GM12878 (cell line): ENCODE measurements around the gene PAPOLG. TPM values are rescaled to one million over a fixed set of nuclear protein-coding genes. Genes with fewer than 3 reads are reported as not detected.

ENCODE experiments used
- ATAC-seq: fragments of 200-7000 bp; cut with Tn5 transposase; 3 replicates; pipeline ENCODE4 v1.9.1; 2020; ENCODE audit warnings: mild to moderate bottlenecking, moderate library complexity
- BruUV-seq: library from RNA; stranded (reverse); fragments of 400-500 nt; replicated peaks from 2 replicates; lab custom pipeline; 2021; lab: Mats Ljungman, UMichigan
- CTCF ChIA-PET: fragments of 300-600 bp; sonication (Branson Sonifier 250); formaldehyde crosslinking; extraction: SDS; loops from one replicate; lab custom pipeline; 2021; ENCODE audit warnings: inconsistent platforms; lab: Yijun Ruan, JAX
- POLR2A ChIA-PET: fragments of 350-600 bp; formaldehyde crosslinking; extraction: SDS; loops from one replicate; lab custom pipeline; 2021; ENCODE audit warnings: inconsistent platforms; lab: Charles Lee
- RAD21 ChIA-PET: fragments of 300-600 bp; sonication (Branson Sonifier 250); formaldehyde crosslinking; loops from one replicate; lab custom pipeline; 2023; ENCODE audit warnings: antibody characterized with exemption; ENCODE audit not compliant: unreplicated experiment; lab: Charles Lee
- SMC1A ChIA-PET: fragments of 300-600 bp; sonication (Branson Sonifier 250); formaldehyde crosslinking; loops from one replicate; lab custom pipeline; 2023; ENCODE audit not compliant: unreplicated experiment, uncharacterized antibody; lab: Charles Lee
- DNase-seq: peaks from one replicate; pipeline ENCODE4 v3.0.0-alpha.2; 2011; ENCODE audit warnings: low read depth, low spot score
- FAIRE-seq: peaks from 3 replicates; lab custom pipeline; 2011; peaks lifted over from hg19 to GRCh38; lab: Jason Lieb, UNC
- H2AFZ ChIP-seq: 2 replicates; pipeline ENCODE4 v1.6.0; 2011; ENCODE audit warnings: low read depth, low read length, control low read depth; ENCODE audit not compliant: control insufficient read depth
- H3K27ac ChIP-seq: 2 replicates; pipeline ENCODE4 v1.5.1; 2011; ENCODE audit warnings: control low read depth; ENCODE audit not compliant: control insufficient read depth, insufficient read depth
- H3K27me3 ChIP-seq, 2 experiments: replicated peaks in 1 of 2; 2 replicates each; pipeline versions ENCODE4 v1.6.0 to v1.6.1; 2011; ENCODE audit warnings: low read length in 1 of 2; ENCODE audit not compliant: control insufficient read depth in 2 of 2, insufficient read depth in 2 of 2
- H3K36me3 ChIP-seq, 2 experiments: 2 replicates each; pipeline ENCODE4 v1.5.1; 2011; ENCODE audit warnings: low read length in 1 of 2; ENCODE audit not compliant: control insufficient read depth in 2 of 2, insufficient read depth in 2 of 2
- H3K4me1 ChIP-seq: 2 replicates; pipeline ENCODE4 v1.6.1; 2011; ENCODE audit warnings: mild to moderate bottlenecking, low read length, moderate library complexity, mixed read lengths; ENCODE audit not compliant: control insufficient read depth, insufficient read depth
- H3K4me2 ChIP-seq: 2 replicates; pipeline ENCODE4 v1.6.0; 2011; ENCODE audit warnings: control low read depth; ENCODE audit not compliant: control insufficient read depth, insufficient read depth
- H3K4me3 ChIP-seq: fragments of 200-600 bp; sonication (generic); 2 replicates; pipeline ENCODE4 v1.5.1; 2016
- H3K79me2 ChIP-seq: 2 replicates; pipeline ENCODE4 v1.6.0; 2011; ENCODE audit warnings: low read length; ENCODE audit not compliant: control insufficient read depth, insufficient read depth
- H3K9ac ChIP-seq: 2 replicates; pipeline ENCODE4 v1.8.0; 2011; ENCODE audit warnings: low read length, control low read depth, mixed read lengths; ENCODE audit not compliant: control insufficient read depth, insufficient read depth
- H3K9me3 ChIP-seq: replicated peaks from 3 replicates; pipeline ENCODE4 v1.5.1; 2011; ENCODE audit warnings: mild to moderate bottlenecking, low read length; ENCODE audit not compliant: control insufficient read depth, insufficient read depth
- H4K20me1 ChIP-seq: 2 replicates; pipeline ENCODE4 v1.6.0; 2011; ENCODE audit not compliant: control insufficient read depth, insufficient read depth
- CHD4 ChIP-seq: fragments of 200-600 bp; sonication (generic); IDR thresholded peaks from 2 replicates; pipeline ENCODE4 v1.6.1; 2016; ENCODE audit warnings: mild to moderate bottlenecking
- ETV6 ChIP-seq, 2 experiments: fragments of 450-650 bp in 1 of 2; IDR thresholded peaks in 1 of 2; conservative IDR thresholded peaks in 1 of 2; 2 replicates each; pipeline ENCODE4 v1.6.1; 2014; ENCODE audit warnings: antibody characterized with exemption in 1 of 2, borderline replicate concordance in 1 of 2, low read depth in 1 of 2, mild to moderate bottlenecking in 1 of 2, moderate library complexity in 1 of 2
- IKZF1 ChIP-seq: fragments of 450-650 bp; conservative IDR thresholded peaks from 2 replicates; pipeline ENCODE4 v1.6.1; 2017; ENCODE audit warnings: antibody characterized with exemption, mild to moderate bottlenecking
- IRF4 ChIP-seq: IDR thresholded peaks from 2 replicates; pipeline ENCODE4 v1.6.1; 2011; ENCODE audit warnings: low read depth, low read length
- MEF2A ChIP-seq: IDR thresholded peaks from 2 replicates; pipeline ENCODE4 v1.6.1; 2011; ENCODE audit warnings: low read depth, mild to moderate bottlenecking, low read length, moderate library complexity; ENCODE audit not compliant: insufficient read depth
- NFYA ChIP-seq: IDR thresholded peaks from 2 replicates; pipeline ENCODE4 v1.6.1; 2011; ENCODE audit warnings: low read depth, mild to moderate bottlenecking, low read length, improper control_type of control experiment, borderline replicate concordance
- PAX5 ChIP-seq: IDR thresholded peaks from 2 replicates; pipeline ENCODE4 v1.6.1; 2011; ENCODE audit warnings: low read depth, low read length, borderline replicate concordance
- SPI1 ChIP-seq: IDR thresholded peaks from 2 replicates; pipeline ENCODE4 v1.6.1; 2011; ENCODE audit warnings: low read depth, mild to moderate bottlenecking, low read length, moderate library complexity, borderline replicate concordance; ENCODE audit not compliant: insufficient read depth
- WRNIP1 ChIP-seq: IDR thresholded peaks from 2 replicates; pipeline ENCODE4 v1.6.1; 2011; ENCODE audit warnings: low read depth, low read length, improper control_type of control experiment, borderline replicate concordance
- ZNF217 ChIP-seq: fragments of 450-650 bp; IDR thresholded peaks from 2 replicates; pipeline ENCODE4 v1.6.1; 2017; ENCODE audit warnings: antibody characterized with exemption, mild to moderate bottlenecking
- ZZZ3 ChIP-seq: IDR thresholded peaks from 2 replicates; pipeline ENCODE4 v1.6.1; 2011; ENCODE audit warnings: low read depth; ENCODE audit not compliant: control insufficient read depth, insufficient read length
- WGBS: methylation state at CpG from one replicate; pipeline ENCODE4 v1.1.6; 2016; ENCODE audit warnings: low lambda C conversion rate; ENCODE audit not compliant: insufficient replicate concordance, insufficient coverage; ENCODE audit errors: missing lambda C conversion rate; 5-methylcytosine and 5-hydroxymethylcytosine counted together
- in situ Hi-C: fragments of 300-500 bp; cut with MboI; formaldehyde crosslinking; loops from 9 replicates; pipeline ENCODE4 v1.14.3; 2018; ENCODE audit warnings: mixed read lengths
- intact Hi-C: fragments of 100-400 bp; cut with micrococcal nuclease; formaldehyde crosslinking; loops from one replicate; pipeline ENCODE4 v1.14.2; 2022; ENCODE audit not compliant: unreplicated experiment
- polyA plus RNA-seq, 11 experiments: library from polyadenylated mRNA; depleted of rRNA in 4 of 11; unstranded in 6 of 11; stranded (reverse) in 5 of 11; fragments of >200 nt; fragmentation: Nextera tagmentation in 4 of 11; fragmentation: Illumina TruSeq in 1 of 11; extraction: Ambion mirVana in 4 of 11; extraction: Trizol in 1 of 11; gene quantifications; 1 replicate in 1 of 11; 2 replicates in 10 of 11; pipeline versions ENCODE4 v1.2.1 to v1.2.3, GENCODE V29; 2011 to 2016; ENCODE audit warnings: inconsistent platforms in 2 of 11, missing spikeins in 2 of 11, low read depth in 1 of 11
- total RNA-seq, 4 experiments: library from RNA; depleted of rRNA in 3 of 4; stranded (reverse); fragments of >200 nt in 3 of 4; fragmentation: Illumina TruSeq in 1 of 4; extraction: Trizol in 1 of 4; gene quantifications; 2 replicates each; pipeline versions ENCODE4 v1.2.1 to v1.2.3, GENCODE V29; 2013 to 2021
- TF ChIP-seq, protein P1 (sequence below): fragments of 150-350 bp; IDR thresholded peaks from 2 replicates; pipeline ENCODE4 v1.6.1; 2016; ENCODE audit warnings: low read depth, low read length
- TF ChIP-seq, protein P2 (sequence below): fragments of 450-650 bp; IDR thresholded peaks from 2 replicates; pipeline ENCODE4 v1.6.1; 2017; ENCODE audit warnings: low read depth, mild to moderate bottlenecking, moderate library complexity
- TF ChIP-seq, protein P3 (sequence below): IDR thresholded peaks from 2 replicates; pipeline ENCODE4 v1.6.1; 2011; ENCODE audit warnings: borderline replicate concordance, low read depth, mild to moderate bottlenecking, moderate library complexity, low read length; ENCODE audit not compliant: insufficient read depth, poor library complexity, severe bottlenecking

Gene PAPOLG
- total and polyA plus RNA-seq, 10 of the 15 experiments (the other 5 are each of a cell fraction or from before 2014, with no cell fraction given), result 4.2 to 15.8 (median 10.7) TPM

DNA sequence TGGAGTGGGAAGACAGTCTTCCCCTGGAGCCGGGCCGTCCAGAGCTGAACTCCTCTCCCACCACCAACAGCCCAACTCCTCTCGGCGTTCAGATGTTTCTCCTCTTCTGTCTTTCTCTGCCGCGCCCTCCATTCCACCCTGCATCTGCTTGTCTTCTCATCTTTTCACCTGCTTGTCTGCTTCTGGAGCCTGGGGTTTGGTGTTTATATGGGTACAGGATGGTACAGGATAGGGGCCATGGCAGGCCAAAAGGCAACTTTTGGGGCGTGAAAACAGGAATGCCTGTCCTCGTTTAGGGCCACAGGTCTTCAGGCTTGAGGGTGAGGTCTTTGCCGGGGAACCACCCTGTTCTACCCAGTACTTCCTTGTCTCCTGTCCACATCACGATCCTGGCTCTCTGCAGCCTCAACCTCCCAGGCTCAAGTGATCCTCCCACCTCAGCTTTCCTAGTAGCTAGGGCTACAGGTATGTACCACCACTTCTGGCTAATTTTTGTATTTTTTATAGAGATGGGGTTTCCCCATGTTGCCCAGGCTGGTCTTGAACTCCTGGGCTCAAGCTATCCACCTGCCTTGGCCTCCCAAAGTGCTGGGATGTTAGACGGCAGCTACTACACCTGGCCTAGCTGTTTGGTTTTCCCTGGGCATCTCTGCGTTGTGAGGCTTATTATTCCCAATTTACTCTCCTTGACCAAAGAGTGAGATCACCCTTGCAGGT, 64.5 kb downstream of the PAPOLG start:
- H3K27me3 ChIP-seq, result no peaks in the 10 kb centered on the region
- intact Hi-C loops (no loop called here), in situ Hi-C loops (no loop called here)
- H3K4me2 ChIP-seq, result no peak overlapping the region
- H3K4me1 ChIP-seq, result no peaks in the 10 kb centered on the region; the same call in 1 of the 2 replicates
- H3K4me3 ChIP-seq, result no peak overlapping the region
- no peaks in the 10 kb centered on the region for H4K20me1 ChIP-seq
- BruUV-seq, result no TSS peak
- ChIA-PET POLR2A (interaction anchor here (0.6 kb wide), 1 partner anchor 50 kb away, joined by 7 read pairs; no protein-coding TSS in a partner anchor), RAD21 (interaction anchor here (1.5 kb wide), 1 partner anchor 8 kb away, joined by 4 read pairs; no protein-coding TSS in a partner anchor), SMC1A (interaction anchor here (0.8 to 6.8 kb wide), 8 partner anchors 10 to 179 kb away, joined by 3 to 69 read pairs (median 4); no protein-coding TSS in a partner anchor), CTCF (interaction anchor here (1.1 to 7.2 kb wide), 2 partner anchors 72 to 179 kb away, joined by 4 to 95 read pairs; no protein-coding TSS in a partner anchor)
- ATAC-seq (no peak), FAIRE-seq (no peak), DNase-seq (no peak)
- WGBS, result 78% methylated on average over 12 of the region's 12 CpGs
- no peak overlapping the region for H2AFZ ChIP-seq
- no peaks in the 10 kb centered on the region for H3K9me3 ChIP-seq
- TF ChIP-seq PAX5 (no peak), IKZF1 (no peak), SPI1 (no peak), MEF2A (no peak), IRF4 (no peak), ZNF217 (no peak), NFYA (no peak), WRNIP1 (no peak), CHD4 (no peak), ETV6 (conservative IDR thresholded peaks at IDR 0.05 in 1 of 2, IDR thresholded peaks at IDR 0.05 in 1 of 2; ENCODE audit: borderline replicate concordance in 1 of 2, low read depth in 1 of 2) (no peak), ZZZ3 (no peak)
- TF ChIP-seq, protein P1, sequence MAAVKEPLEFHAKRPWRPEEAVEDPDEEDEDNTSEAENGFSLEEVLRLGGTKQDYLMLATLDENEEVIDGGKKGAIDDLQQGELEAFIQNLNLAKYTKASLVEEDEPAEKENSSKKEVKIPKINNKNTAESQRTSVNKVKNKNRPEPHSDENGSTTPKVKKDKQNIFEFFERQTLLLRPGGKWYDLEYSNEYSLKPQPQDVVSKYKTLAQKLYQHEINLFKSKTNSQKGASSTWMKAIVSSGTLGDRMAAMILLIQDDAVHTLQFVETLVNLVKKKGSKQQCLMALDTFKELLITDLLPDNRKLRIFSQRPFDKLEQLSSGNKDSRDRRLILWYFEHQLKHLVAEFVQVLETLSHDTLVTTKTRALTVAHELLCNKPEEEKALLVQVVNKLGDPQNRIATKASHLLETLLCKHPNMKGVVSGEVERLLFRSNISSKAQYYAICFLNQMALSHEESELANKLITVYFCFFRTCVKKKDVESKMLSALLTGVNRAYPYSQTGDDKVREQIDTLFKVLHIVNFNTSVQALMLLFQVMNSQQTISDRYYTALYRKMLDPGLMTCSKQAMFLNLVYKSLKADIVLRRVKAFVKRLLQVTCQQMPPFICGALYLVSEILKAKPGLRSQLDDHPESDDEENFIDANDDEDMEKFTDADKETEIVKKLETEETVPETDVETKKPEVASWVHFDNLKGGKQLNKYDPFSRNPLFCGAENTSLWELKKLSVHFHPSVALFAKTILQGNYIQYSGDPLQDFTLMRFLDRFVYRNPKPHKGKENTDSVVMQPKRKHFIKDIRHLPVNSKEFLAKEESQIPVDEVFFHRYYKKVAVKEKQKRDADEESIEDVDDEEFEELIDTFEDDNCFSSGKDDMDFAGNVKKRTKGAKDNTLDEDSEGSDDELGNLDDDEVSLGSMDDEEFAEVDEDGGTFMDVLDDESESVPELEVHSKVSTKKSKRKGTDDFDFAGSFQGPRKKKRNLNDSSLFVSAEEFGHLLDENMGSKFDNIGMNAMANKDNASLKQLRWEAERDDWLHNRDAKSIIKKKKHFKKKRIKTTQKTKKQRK, result no peak
- TF ChIP-seq, protein P2, sequence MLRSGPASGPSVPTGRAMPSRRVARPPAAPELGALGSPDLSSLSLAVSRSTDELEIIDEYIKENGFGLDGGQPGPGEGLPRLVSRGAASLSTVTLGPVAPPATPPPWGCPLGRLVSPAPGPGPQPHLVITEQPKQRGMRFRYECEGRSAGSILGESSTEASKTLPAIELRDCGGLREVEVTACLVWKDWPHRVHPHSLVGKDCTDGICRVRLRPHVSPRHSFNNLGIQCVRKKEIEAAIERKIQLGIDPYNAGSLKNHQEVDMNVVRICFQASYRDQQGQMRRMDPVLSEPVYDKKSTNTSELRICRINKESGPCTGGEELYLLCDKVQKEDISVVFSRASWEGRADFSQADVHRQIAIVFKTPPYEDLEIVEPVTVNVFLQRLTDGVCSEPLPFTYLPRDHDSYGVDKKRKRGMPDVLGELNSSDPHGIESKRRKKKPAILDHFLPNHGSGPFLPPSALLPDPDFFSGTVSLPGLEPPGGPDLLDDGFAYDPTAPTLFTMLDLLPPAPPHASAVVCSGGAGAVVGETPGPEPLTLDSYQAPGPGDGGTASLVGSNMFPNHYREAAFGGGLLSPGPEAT, result no peak
- TF ChIP-seq, protein P3, sequence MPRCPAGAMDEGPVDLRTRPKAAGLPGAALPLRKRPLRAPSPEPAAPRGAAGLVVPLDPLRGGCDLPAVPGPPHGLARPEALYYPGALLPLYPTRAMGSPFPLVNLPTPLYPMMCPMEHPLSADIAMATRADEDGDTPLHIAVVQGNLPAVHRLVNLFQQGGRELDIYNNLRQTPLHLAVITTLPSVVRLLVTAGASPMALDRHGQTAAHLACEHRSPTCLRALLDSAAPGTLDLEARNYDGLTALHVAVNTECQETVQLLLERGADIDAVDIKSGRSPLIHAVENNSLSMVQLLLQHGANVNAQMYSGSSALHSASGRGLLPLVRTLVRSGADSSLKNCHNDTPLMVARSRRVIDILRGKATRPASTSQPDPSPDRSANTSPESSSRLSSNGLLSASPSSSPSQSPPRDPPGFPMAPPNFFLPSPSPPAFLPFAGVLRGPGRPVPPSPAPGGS, result no peak
- no peaks in the 10 kb centered on the region for H3K79me2 ChIP-seq
- H3K9ac ChIP-seq, result no peak overlapping the region
- no peaks in the 10 kb centered on the region for H3K36me3 ChIP-seq
- H3K27ac ChIP-seq, result no peak overlapping the region
